K562 (cell line): ENCODE data around the gene RGS8. TPM values are rescaled to one million over a fixed set of nuclear protein-coding genes. Genes with fewer than 3 reads are reported as not detected.

ENCODE experiments used
- ATAC-seq: fragments of 200-7000 bp; cut with Tn5 transposase; 3 replicates; pipeline ENCODE4 v1.9.1; 2020; ENCODE audit warnings: moderate library complexity
- BruUV-seq: library from RNA; stranded (reverse); fragments of 400-500 nt; replicated peaks from 2 replicates; lab custom pipeline; 2021; lab: Mats Ljungman, UMichigan
- CTCF ChIA-PET: fragments of 300-600 bp; formaldehyde crosslinking; extraction: SDS; loops from one replicate; lab custom pipeline; 2021; ENCODE audit warnings: low intra/inter-chr PET ratio; lab: Yijun Ruan, JAX
- POLR2A ChIA-PET: fragments of 300-600, 350-650 bp; sonication (Branson Sonifier 250); formaldehyde crosslinking; extraction: SDS; loops from one replicate; lab custom pipeline; 2021; ENCODE audit warnings: antibody characterized with exemption, inconsistent platforms; lab: Yijun Ruan, JAX
- DNase-seq, 4 experiments: peaks; one replicate each; pipeline versions ENCODE4 v3.0.0 to v3.0.0-alpha.2; 2011 to 2018; ENCODE audit warnings: low spot score in 3 of 4, mixed read lengths in 3 of 4; ENCODE audit errors: extremely low read depth in 1 of 4
- FAIRE-seq: peaks from 2 replicates; lab custom pipeline; 2011; peaks lifted over from hg19 to GRCh38; lab: Jason Lieb, UNC
- H2AFZ ChIP-seq: 2 replicates; pipeline ENCODE4 v1.6.0; 2011; ENCODE audit warnings: low read depth, low read length, control low read depth, inconsistent platforms
- H3K27ac ChIP-seq: fragments of 200-600 bp; 3 replicates; pipeline ENCODE4 v1.8.0; 2011; ENCODE audit warnings: low read depth, mild to moderate bottlenecking, control low read depth, inconsistent platforms, low read length, moderate library complexity, mixed read lengths; ENCODE audit errors: extremely low read depth
- H3K27me3 ChIP-seq, 2 experiments: fragments of 300-600 bp in 1 of 2; 2 replicates in 1 of 2; 3 replicates in 1 of 2; pipeline versions ENCODE4 v1.6.0 to v1.8.0; 2011; ENCODE audit warnings: inconsistent platforms in 2 of 2, low read length in 2 of 2, mild to moderate bottlenecking in 1 of 2, mixed read lengths in 1 of 2, moderate library complexity in 1 of 2; ENCODE audit not compliant: control insufficient read depth in 2 of 2, insufficient read depth in 2 of 2
- H3K36me3 ChIP-seq: fragments of 300-600 bp; 3 replicates; pipeline ENCODE4 v1.8.0; 2011; ENCODE audit warnings: mild to moderate bottlenecking, low read length, inconsistent platforms; ENCODE audit not compliant: control insufficient read depth, insufficient read depth
- H3K4me1 ChIP-seq, 2 experiments: fragments of 200-600 bp in 1 of 2; replicated peaks in 1 of 2; 2 replicates in 1 of 2; 3 replicates in 1 of 2; pipeline versions ENCODE4 v1.5.1 to v1.8.0; 2011; ENCODE audit warnings: inconsistent platforms in 2 of 2, low read length in 2 of 2, mild to moderate bottlenecking in 1 of 2, mixed read lengths in 1 of 2, moderate library complexity in 1 of 2; ENCODE audit not compliant: control insufficient read depth in 2 of 2, insufficient read depth in 2 of 2
- H3K4me2 ChIP-seq: 2 replicates; pipeline ENCODE4 v1.6.1; 2011; ENCODE audit warnings: low read length, control low read depth, inconsistent platforms, mixed read lengths; ENCODE audit not compliant: insufficient read depth
- H3K4me3 ChIP-seq: fragments of 200-600 bp; sonication (generic), shearing (Covaris generic); 2 replicates; pipeline ENCODE4 v1.5.1; 2016; ENCODE audit warnings: control low read depth, inconsistent platforms
- H3K79me2 ChIP-seq: fragments of 200-600 bp; 3 replicates; pipeline ENCODE4 v1.8.0; 2011; ENCODE audit warnings: low read length, inconsistent platforms; ENCODE audit not compliant: control insufficient read depth, insufficient read depth
- H3K9ac ChIP-seq, 2 experiments: 2 replicates each; pipeline versions ENCODE4 v1.6.0 to v1.6.1; 2011; ENCODE audit warnings: low read depth in 2 of 2, low read length in 2 of 2, control low read depth in 1 of 2, inconsistent platforms in 1 of 2, mild to moderate bottlenecking in 1 of 2, mixed read lengths in 1 of 2; ENCODE audit not compliant: insufficient read depth in 1 of 2
- H3K9me1 ChIP-seq: one replicate; pipeline ENCODE4 v1.6.0; 2011; ENCODE audit warnings: inconsistent platforms, mild to moderate bottlenecking, low read length, moderate library complexity; ENCODE audit not compliant: control insufficient read depth, insufficient read depth
- H3K9me3 ChIP-seq: replicated peaks from 2 replicates; pipeline ENCODE4 v1.5.1; 2011; ENCODE audit warnings: low read depth, low read length, inconsistent platforms; ENCODE audit not compliant: control insufficient read depth, insufficient read depth
- H4K20me1 ChIP-seq: replicated peaks from 2 replicates; pipeline ENCODE4 v1.6.1; 2011; ENCODE audit warnings: low read length, inconsistent platforms, mixed read lengths; ENCODE audit not compliant: control insufficient read depth, insufficient read depth
- ATF4 ChIP-seq: fragments of 450-650 bp; formaldehyde crosslinking; IDR thresholded peaks from 2 replicates; pipeline ENCODE4 v1.4.0; 2022; ENCODE audit warnings: mild to moderate bottlenecking, moderate library complexity
- CEBPB ChIP-seq: fragments of 450-650 bp; IDR thresholded peaks from 2 replicates; pipeline ENCODE4 v1.6.1; 2016; ENCODE audit warnings: missing genetic modification characterization, missing compliant biosample characterization
- E2F1 ChIP-seq: sonication (generic); formaldehyde crosslinking; IDR thresholded peaks from 2 replicates; pipeline ENCODE4 v1.8.1; 2023; ENCODE audit warnings: mild to moderate bottlenecking, missing genetic modification reagents, moderate library complexity
- HMG20A ChIP-seq: fragments of 450-650 bp; formaldehyde crosslinking; conservative IDR thresholded peaks from 2 replicates; pipeline ENCODE4 v1.4.0; 2020; ENCODE audit warnings: mild to moderate bottlenecking, mixed read lengths
- HNRNPH1 ChIP-seq: fragments of 200-400 bp; formaldehyde crosslinking; optimal IDR thresholded peaks from 2 replicates; pipeline ENCODE3; 2017; ENCODE audit warnings: low read depth, mild to moderate bottlenecking, low read length, moderate library complexity
- KAT2B ChIP-seq: IDR thresholded peaks from one replicate; pipeline ENCODE4 v1.6.1; 2012; ENCODE audit warnings: low read depth, mild to moderate bottlenecking, control low read depth, inconsistent platforms, low read length, moderate library complexity
- MEF2D ChIP-seq: conservative IDR thresholded peaks from 2 replicates; pipeline ENCODE4 v1.6.1; 2016; ENCODE audit warnings: low read depth, missing genetic modification characterization, missing compliant biosample characterization
- NR4A1 ChIP-seq, 2 experiments: fragments of 250-450 bp in 1 of 2; fragments of 450-650 bp in 1 of 2; sonication (Bioruptor Pico) in 1 of 2; IDR thresholded peaks; 2 replicates each; pipeline versions ENCODE4 v1.4.0 to v1.6.1; 2016 to 2020; ENCODE audit warnings: mild to moderate bottlenecking in 2 of 2, missing compliant biosample characterization in 1 of 2, missing genetic modification characterization in 1 of 2, moderate library complexity in 1 of 2
- TEAD1 ChIP-seq, 2 experiments: fragments of 450-650 bp in 1 of 2; sonication (generic) in 1 of 2; formaldehyde crosslinking; IDR thresholded peaks; 2 replicates each; pipeline versions ENCODE4 v1.4.0 to v1.8.0; 2020 to 2022; ENCODE audit warnings: mild to moderate bottlenecking in 2 of 2, missing genetic modification reagents in 1 of 2
- ZFPM2 ChIP-seq: fragments of 250-450 bp; sonication (Bioruptor Pico); IDR thresholded peaks from 2 replicates; pipeline ENCODE4 v1.5.1; 2022; ENCODE audit warnings: mild to moderate bottlenecking
- ZNF584 ChIP-seq: fragments of 200-800 bp; sonication (Bioruptor generic); IDR thresholded peaks from 2 replicates; pipeline ENCODE4 v1.6.1; 2016; ENCODE audit warnings: low read depth, mild to moderate bottlenecking, missing genetic modification characterization, missing compliant biosample characterization
- WGBS: fragments of 100-300 bp; shearing (Covaris generic); methylation state at CpG from one replicate; pipeline ENCODE4 v1.1.6; 2016; ENCODE audit warnings: low coverage, mixed read lengths; ENCODE audit not compliant: insufficient coverage; ENCODE audit errors: missing lambda C conversion rate; 5-methylcytosine and 5-hydroxymethylcytosine counted together
- in situ Hi-C: fragments of 300-500 bp; cut with MboI; formaldehyde crosslinking; loops from 4 replicates; pipeline ENCODE4 v1.15.0; 2018; ENCODE audit warnings: inconsistent platforms, mixed read lengths
- intact Hi-C: fragments of 100-400 bp; cut with micrococcal nuclease; formaldehyde crosslinking; loops from 2 replicates; pipeline ENCODE4 v1.14.2; 2022
- polyA plus RNA-seq, 8 experiments: library from polyadenylated mRNA; depleted of rRNA in 4 of 8; stranded (reverse) in 5 of 8; unstranded in 3 of 8; fragments of >200 nt; fragmentation: Nextera tagmentation in 2 of 8; fragmentation: Illumina TruSeq in 1 of 8; extraction: Ambion mirVana in 2 of 8; extraction: Trizol in 1 of 8; gene quantifications; 2 replicates each; pipeline versions ENCODE4 v1.2.1 to v1.2.3, GENCODE V29; 2011 to 2014; ENCODE audit warnings: inconsistent platforms in 1 of 8, missing spikeins in 1 of 8
- total RNA-seq, 7 experiments: library from RNA; depleted of rRNA in 6 of 7; stranded (reverse); fragments of >200 nt in 6 of 7; fragmentation: Illumina TruSeq in 2 of 7; extraction: Trizol in 2 of 7; gene quantifications; 2 replicates each; pipeline versions ENCODE4 v1.2.1 to v1.2.3, GENCODE V29; 2011 to 2021; ENCODE audit warnings: low replicate concordance in 1 of 7

RGS8 gene
- total and polyA plus RNA-seq, 9 of the 15 experiments (the other 6 are each of a cell fraction or from before 2014, with no cell fraction given) = not detected

- Histone ChIP-seq H3K9me1 (no peaks in the 10 kb centered on the region), H3K79me2 (no peaks in the 10 kb centered on the region), H3K9ac (no peak overlapping the region), H3K27me3 (peaks cover 8 to 11% of the 10 kb centered on the region in 2 experiments; a peak in 4 of 5 replicates), H2AFZ (no peak overlapping the region)
- 7% methylated on average over 2 of the region's 2 CpGs for WGBS
- CTCF ChIA-PET = no interaction called here
- TF ChIP-seq ZFPM2 (no peak), TEAD1 (CRISPR knock-in tag; IDR thresholded peaks at IDR 0.05) (peak in 1 of 2 experiments; percentile 73; a peak in 2 of 4 replicates)
- TF ChIP-seq, all 486 proteins: peak for 1
- no peaks in the 10 kb centered on the region for H4K20me1 ChIP-seq
- FAIRE-seq (no peak), ATAC-seq (no peak), DNase-seq (no peak)
- POLR2A ChIA-PET = no interaction called here
- no TSS peak for BruUV-seq
- no peaks in the 10 kb centered on the region for H3K9me3 ChIP-seq
- no peak overlapping the region for H3K27ac ChIP-seq
- intact Hi-C loops = no loop called here
- H3K4me2 ChIP-seq = no peak overlapping the region
- no peaks in the 10 kb centered on the region for H3K4me1 ChIP-seq
- no peaks in the 10 kb centered on the region for H3K36me3 ChIP-seq
- no peak overlapping the region for H3K4me3 ChIP-seq
- in situ Hi-C loops = no loop called here
Measured at GRCh38 chr1:182720463-182720862, 36.1 kb upstream of the RGS8 start.

- no peak overlapping the region for H3K4me2 ChIP-seq
- H3K4me1 ChIP-seq = no peaks in the 10 kb centered on the region
- no TSS peak for BruUV-seq
- 0% methylated on average over 4 of the region's 4 CpGs for WGBS
- no peak for ATAC-seq
- peaks cover 8 to 11% of the 10 kb centered on the region in 2 experiments; a peak in 4 of 5 replicates for H3K27me3 ChIP-seq
- no peaks in the 10 kb centered on the region for H3K36me3 ChIP-seq
- H3K4me3 ChIP-seq = no peak overlapping the region
- no peak overlapping the region for H3K27ac ChIP-seq
- H3K9me3 ChIP-seq = no peaks in the 10 kb centered on the region
- DNase-seq = no peak
- H3K9ac ChIP-seq = no peak overlapping the region
- no peak overlapping the region for H2AFZ ChIP-seq
- in situ Hi-C loops (no loop called here), intact Hi-C loops (no loop called here)
- H4K20me1 ChIP-seq = no peaks in the 10 kb centered on the region
- ChIA-PET POLR2A (no interaction called here), CTCF (no interaction called here)
- H3K9me1 ChIP-seq = no peaks in the 10 kb centered on the region
- no peak for FAIRE-seq
- H3K79me2 ChIP-seq = no peaks in the 10 kb centered on the region
- TF ChIP-seq ATF4 = no peak
- no peak for TF ChIP-seq E2F1 (CRISPR knock-in tag)
- no peak for TF ChIP-seq ZNF584 (CRISPR knock-in tag)
- no peak for TF ChIP-seq HMG20A (CRISPR knock-in tag)
- TF ChIP-seq NR4A1 (CRISPR knock-in tag; IDR thresholded peaks at IDR 0.05) = no peak
- no peak for TF ChIP-seq NR4A1 (tag; IDR thresholded peaks at IDR 0.05)
- no peak for TF ChIP-seq CEBPB (tag)
- no peak for TF ChIP-seq HNRNPH1
- no peak for TF ChIP-seq MEF2D (tag)
- TF ChIP-seq KAT2B = no peak
Measured at GRCh38 chr1:182719553-182719952, 35.2 kb upstream of the RGS8 start.
